Measurements from ENCODE around the gene KLHL29. TPM values are rescaled to one million over a fixed set of nuclear protein-coding genes. Genes with fewer than 3 reads are reported as not detected.

Gene KLHL29
- total RNA-seq, 1 experiment from 2014 or later, result 7.7 TPM

- POLR2A ChIA-PET, result no interaction called here
- ATAC-seq, result no peak
- DNase-seq (ENCODE audit: low read depth, low spot score), result no peak
- no peak for TF ChIP-seq SIN3A (IDR thresholded peaks at IDR 0.05; ENCODE audit: borderline replicate concordance, insufficient read depth, low read depth, low read length)
- TF ChIP-seq CTCF (IDR thresholded peaks at IDR 0.05), result no peak
- TF ChIP-seq TCF7L2 (IDR thresholded peaks at IDR 0.05; ENCODE audit: low read depth, low read length), result no peak
- no peak for TF ChIP-seq POLR2AphosphoS5 (IDR thresholded peaks at IDR 0.05; ENCODE audit: low read depth, low read length)
- TF ChIP-seq, protein P1, sequence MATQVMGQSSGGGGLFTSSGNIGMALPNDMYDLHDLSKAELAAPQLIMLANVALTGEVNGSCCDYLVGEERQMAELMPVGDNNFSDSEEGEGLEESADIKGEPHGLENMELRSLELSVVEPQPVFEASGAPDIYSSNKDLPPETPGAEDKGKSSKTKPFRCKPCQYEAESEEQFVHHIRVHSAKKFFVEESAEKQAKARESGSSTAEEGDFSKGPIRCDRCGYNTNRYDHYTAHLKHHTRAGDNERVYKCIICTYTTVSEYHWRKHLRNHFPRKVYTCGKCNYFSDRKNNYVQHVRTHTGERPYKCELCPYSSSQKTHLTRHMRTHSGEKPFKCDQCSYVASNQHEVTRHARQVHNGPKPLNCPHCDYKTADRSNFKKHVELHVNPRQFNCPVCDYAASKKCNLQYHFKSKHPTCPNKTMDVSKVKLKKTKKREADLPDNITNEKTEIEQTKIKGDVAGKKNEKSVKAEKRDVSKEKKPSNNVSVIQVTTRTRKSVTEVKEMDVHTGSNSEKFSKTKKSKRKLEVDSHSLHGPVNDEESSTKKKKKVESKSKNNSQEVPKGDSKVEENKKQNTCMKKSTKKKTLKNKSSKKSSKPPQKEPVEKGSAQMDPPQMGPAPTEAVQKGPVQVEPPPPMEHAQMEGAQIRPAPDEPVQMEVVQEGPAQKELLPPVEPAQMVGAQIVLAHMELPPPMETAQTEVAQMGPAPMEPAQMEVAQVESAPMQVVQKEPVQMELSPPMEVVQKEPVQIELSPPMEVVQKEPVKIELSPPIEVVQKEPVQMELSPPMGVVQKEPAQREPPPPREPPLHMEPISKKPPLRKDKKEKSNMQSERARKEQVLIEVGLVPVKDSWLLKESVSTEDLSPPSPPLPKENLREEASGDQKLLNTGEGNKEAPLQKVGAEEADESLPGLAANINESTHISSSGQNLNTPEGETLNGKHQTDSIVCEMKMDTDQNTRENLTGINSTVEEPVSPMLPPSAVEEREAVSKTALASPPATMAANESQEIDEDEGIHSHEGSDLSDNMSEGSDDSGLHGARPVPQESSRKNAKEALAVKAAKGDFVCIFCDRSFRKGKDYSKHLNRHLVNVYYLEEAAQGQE (IDR thresholded peaks at IDR 0.05; ENCODE audit: insufficient read depth in 1 of 2, low read depth in 2 of 2, low read length in 1 of 2), result no peak
- BruUV-seq (replicated peaks), result no TSS peak
- Histone ChIP-seq H3K4me3 (ENCODE audit: low read depth in 2 of 2, low read length in 2 of 2) (no peak overlapping the region), H3K4me1 (ENCODE audit: control insufficient read depth, insufficient read depth, low read length) (no peaks in the 10 kb centered on the region), H3K9me3 (ENCODE audit: control insufficient read depth, insufficient read depth, low read depth, low read length) (no peaks in the 10 kb centered on the region), H3K27ac (ENCODE audit: low read length) (no peak overlapping the region), H3K36me3 (ENCODE audit: control insufficient read depth, insufficient read depth, low read length) (no peaks in the 10 kb centered on the region), H3K27me3 (ENCODE audit: control insufficient read depth, insufficient read depth, low read length) (no peaks in the 10 kb centered on the region)
- in situ Hi-C loops (cut with HindIII; ENCODE audit: low pct_unique_long_range_greater_than_20kb, low sequenced_read_pairs) (no loop called here), intact Hi-C loops (cut with micrococcal nuclease; ENCODE audit: unreplicated experiment) (no loop called here)
- CTCF ChIA-PET, result no interaction called here
Measured at GRCh38 chr2:23692851-23693605, 308.0 kb downstream of the KLHL29 start.

GRCh38 chr2:23693606-23693951, 308.6 kb downstream of the KLHL29 start:
- POLR2A ChIA-PET, result no interaction called here
- no peaks in the 10 kb centered on the region for H3K4me1 ChIP-seq (ENCODE audit: control insufficient read depth, insufficient read depth, low read length)

More at GRCh38 chr2:23693606-23693951, 308.6 kb downstream of the KLHL29 start:
- TF ChIP-seq, protein P1 (IDR thresholded peaks at IDR 0.05; ENCODE audit: insufficient read depth in 1 of 2, low read depth in 2 of 2, low read length in 1 of 2), result no peak
- TF ChIP-seq POLR2AphosphoS5 (IDR thresholded peaks at IDR 0.05; ENCODE audit: low read depth, low read length), result no peak
- no peak for TF ChIP-seq SIN3A (IDR thresholded peaks at IDR 0.05; ENCODE audit: borderline replicate concordance, insufficient read depth, low read depth, low read length)
- no peak for TF ChIP-seq TCF7L2 (IDR thresholded peaks at IDR 0.05; ENCODE audit: low read depth, low read length)
- no peak for TF ChIP-seq CTCF (IDR thresholded peaks at IDR 0.05)
- Histone ChIP-seq H3K36me3 (ENCODE audit: control insufficient read depth, insufficient read depth, low read length) (no peaks in the 10 kb centered on the region), H3K4me3 (ENCODE audit: low read depth in 2 of 2, low read length in 2 of 2) (no peak overlapping the region), H3K27ac (ENCODE audit: low read length) (no peak overlapping the region), H3K9me3 (ENCODE audit: control insufficient read depth, insufficient read depth, low read depth, low read length) (no peaks in the 10 kb centered on the region), H3K27me3 (ENCODE audit: control insufficient read depth, insufficient read depth, low read length) (no peaks in the 10 kb centered on the region)
- intact Hi-C loops (cut with micrococcal nuclease; ENCODE audit: unreplicated experiment) (no loop called here), in situ Hi-C loops (cut with HindIII; ENCODE audit: low pct_unique_long_range_greater_than_20kb, low sequenced_read_pairs) (no loop called here)
- DNase-seq (ENCODE audit: low read depth, low spot score) (no peak), ATAC-seq (no peak)
- BruUV-seq (replicated peaks), result no TSS peak
- CTCF ChIA-PET, result no interaction called here

All from Panc1 (cell line).